NCI-H146 treated with DMSO at 0.1 percent for 48 hours (cell line): Measurements from ENCODE around the gene RPRD2.
"Not testable (repeated sequence)": the region's sequence is repeated elsewhere in the genome, so short reads cannot be mapped to it uniquely, and the experiment has no call there.

Experiments used
- DNase-seq: peaks from one replicate; lab custom pipeline; 2025; ENCODE audit not compliant: unreplicated experiment; lab: John Stamatoyannopoulos, UW

The RPRD2 gene

DNA sequence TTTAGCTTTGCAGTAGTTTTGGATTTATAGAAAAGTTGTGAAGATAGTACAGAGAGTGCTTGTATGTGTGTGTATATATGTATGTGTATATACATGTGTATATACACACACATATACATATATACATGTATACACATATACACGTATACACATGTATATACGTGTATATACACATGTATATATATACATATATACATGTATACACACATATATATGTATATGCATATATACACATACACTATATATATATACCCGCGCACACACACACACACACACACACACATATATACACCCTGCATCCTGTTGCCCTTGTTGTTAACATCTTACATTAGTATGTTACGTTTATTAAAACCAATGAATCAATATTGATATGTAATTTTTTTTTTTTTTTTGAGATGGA lies 24.3 kb downstream of the RPRD2 start:
- no peak for DNase-seq

GRCh38 chr1:150389650-150390049 lies 25.7 kb downstream of the RPRD2 start:
- DNase-seq, result no peak

- DNase-seq, result no peak
These were observed 28.7 kb downstream of the RPRD2 start for GRCh38 chr1:150392627-150393026.

GRCh38 chr1:150395115-150395514 lies 31.2 kb downstream of the RPRD2 start:
- DNase-seq, result not testable (repeated sequence)

DNA sequence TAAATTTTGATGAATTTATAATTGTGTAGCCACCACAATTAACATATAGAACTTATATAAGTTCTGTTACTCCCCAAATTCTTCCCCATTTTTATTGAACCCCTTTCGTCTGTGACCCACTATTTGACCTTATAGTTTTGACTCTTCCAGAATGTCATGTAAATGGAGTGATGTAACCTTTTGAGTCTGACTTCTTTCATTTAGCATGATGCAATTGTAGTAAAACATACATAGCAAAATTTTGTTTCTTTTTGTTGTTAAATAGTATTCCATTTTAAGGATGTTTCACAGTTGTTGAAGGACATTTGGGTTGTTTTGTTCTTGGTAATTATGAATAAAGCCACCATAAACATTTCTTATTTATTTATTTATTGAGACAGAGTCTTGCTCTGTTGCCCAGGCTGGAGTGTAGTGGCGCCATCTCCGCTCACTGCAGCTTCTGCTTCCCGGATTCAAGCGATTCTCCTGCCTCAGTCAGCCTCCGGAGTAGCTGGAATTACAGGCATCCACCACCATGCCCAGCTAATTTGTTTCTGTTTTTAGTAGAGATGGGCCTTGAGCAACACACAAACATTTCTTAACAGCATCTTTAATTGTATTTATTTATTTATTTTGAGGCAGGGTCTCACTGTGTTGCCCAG lies 33.6 kb downstream of the RPRD2 start:
- DNase-seq, result no peak

DNA sequence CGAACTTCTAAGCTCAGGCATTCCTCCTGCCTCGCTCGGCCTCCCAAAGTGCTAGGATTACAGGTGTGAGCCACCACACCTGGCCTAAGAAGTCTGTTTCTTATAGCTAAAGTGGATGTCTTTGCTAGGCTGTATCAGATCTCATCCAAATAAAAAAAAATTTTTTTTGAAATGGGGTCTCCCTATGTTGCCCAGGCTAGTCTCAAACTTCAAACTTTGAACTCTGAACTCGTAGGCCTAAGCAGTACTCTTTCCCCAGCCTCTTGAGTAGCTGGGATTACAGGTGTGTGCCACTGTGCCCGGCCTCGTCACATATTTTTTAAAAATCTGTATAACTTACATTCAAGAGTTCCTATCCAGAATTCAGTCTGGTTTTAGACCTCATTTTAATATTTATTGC lies 40.5 kb downstream of the RPRD2 start:
- no peak for DNase-seq

- no peak for DNase-seq
These were observed 41.7 kb downstream of the RPRD2 start for GRCh38 chr1:150405660-150406059.

DNA sequence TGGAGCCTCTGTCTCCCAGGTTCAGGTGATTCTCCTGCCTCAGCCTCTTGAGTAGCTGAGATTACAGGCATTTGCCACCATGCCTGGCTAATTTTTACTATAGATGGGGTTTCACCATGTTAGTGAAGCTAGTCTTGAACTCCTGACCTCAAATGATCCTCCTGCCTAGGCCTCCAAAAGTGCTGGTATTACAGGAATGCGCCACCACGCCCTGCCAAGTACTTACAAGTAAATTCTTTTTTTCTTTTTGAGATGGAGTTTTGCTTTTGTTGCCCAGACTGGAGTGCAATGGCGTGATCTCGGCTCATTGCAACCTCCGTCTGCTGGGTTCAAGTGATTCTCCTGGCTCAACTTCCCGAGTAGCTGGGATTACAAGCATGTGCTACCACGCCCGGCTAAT lies 42.5 kb downstream of the RPRD2 start:
- DNase-seq, result no peak

DNA sequence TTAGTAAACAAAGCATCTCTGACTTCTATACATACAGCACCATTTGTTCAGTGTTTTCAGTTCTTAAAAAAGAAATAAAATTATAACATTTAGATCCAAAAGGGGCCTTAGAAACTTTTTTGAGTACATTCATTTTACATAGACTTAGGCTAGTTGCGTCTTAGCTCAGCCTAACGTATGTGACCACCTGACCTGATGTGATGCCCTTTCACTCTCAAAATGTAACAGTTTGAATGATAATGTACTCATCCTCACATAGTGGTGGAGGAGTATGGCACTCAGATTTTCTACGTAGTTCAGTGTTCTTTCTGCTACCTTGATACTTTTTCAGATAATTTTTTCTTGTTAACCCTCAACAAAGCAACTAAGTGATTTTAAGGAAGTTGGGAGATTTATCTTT lies 43.4 kb downstream of the RPRD2 start:
- DNase-seq, result no peak

- DNase-seq, result no peak
These were observed 44.9 kb downstream of the RPRD2 start for GRCh38 chr1:150408800-150409199.

- no peak for DNase-seq
These were observed 45.8 kb downstream of the RPRD2 start for GRCh38 chr1:150409504-150410362.

GRCh38 chr1:150410582-150411101 lies 46.7 kb downstream of the RPRD2 start:
- no peak for DNase-seq

DNA sequence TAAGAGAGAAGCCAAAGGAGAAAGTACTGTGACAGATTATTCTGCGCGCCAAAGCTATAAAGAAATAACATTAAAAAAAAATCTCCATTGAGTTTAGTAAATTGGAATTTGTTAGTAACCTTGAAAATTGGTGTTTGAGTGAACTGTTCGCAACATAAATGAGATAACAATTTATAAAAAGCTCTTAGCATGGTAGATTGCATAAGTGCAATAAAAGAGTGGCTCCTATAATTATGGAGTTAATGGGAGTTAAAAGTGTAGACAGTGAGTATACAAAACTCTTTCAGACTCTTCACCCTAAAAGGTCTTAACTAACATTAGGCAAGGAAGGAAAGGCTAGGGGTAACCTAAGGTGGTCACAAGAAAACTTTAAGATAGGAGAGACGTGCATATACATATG lies 50.6 kb downstream of the RPRD2 start:
- no peak for DNase-seq

- no peak for DNase-seq
These were observed 51.9 kb downstream of the RPRD2 start for GRCh38 chr1:150415800-150416199.

DNA sequence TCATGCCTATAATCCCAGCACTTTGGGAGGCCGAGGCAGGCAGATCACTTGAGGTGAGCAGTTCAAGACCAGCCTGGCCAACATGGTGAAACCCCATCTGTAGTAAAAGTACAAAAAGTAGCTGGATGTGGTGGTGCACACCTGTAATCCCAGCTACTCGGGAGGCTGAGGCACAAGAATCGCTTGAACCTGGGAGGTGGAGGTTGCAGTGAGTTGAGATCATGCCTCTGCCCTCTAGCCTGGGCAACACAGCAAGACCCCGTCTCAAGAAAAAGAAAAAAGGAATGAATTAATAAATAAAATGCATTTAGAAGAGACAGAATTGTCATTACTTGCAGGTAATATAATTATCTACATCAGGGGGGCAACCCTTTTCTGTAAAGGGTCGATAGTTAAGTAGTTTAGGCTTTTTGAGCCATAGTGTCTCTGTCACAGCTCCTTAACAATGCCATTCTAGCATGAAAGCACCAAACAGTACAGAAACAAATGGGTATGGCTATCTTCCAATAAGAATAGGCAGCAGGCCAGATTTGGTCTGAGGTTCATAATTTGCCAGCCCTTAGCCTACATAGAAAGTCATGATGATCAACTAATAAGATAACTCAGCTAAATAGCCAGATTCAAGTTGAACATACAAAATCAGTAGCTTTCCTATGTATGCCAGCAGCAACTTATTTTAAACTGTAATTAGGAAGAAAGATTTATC lies 56.8 kb downstream of the RPRD2 start:
- no peak for DNase-seq

GRCh38 chr1:150422541-150422940 lies 58.6 kb downstream of the RPRD2 start:
- DNase-seq, result no peak

DNA sequence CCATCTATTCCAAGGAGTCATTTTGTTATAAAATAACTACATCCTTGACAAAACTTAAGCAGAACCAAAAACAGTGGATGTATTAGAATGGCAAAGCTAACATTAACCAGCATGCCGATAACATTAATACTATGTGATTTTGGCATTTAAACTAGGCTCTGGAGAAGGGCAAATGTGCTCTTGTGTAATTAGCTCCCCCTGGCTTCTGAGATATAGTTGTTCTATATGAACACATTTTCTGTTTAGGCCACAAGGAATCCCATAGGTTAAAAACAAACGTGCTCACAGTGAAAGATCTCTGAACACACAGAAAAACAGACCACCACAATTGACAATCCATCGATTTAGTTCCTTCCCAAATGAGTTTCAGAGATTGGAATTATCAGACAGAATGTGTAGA lies 65.9 kb downstream of the RPRD2 start:
- no peak for DNase-seq

DNA sequence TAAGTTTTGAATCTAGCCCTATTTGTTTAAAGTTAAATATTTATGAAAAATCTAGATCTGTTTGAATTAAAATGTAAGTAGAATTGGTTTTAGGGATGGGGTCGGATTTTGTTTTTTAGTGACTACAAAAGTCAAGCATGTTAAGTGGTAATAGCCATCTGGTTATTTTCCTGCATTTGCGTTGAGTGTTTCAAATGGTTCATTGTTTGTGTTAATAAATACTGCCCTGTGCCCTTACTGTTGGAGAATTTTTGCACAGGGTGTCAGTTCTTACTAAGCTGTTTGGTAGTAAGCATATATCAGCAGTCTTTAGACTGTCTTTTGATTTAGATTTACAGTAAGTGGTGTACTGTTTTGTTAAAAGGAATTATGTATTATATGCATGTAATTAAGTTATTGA lies 77.2 kb downstream of the RPRD2 start:
- DNase-seq, result no peak

DNA sequence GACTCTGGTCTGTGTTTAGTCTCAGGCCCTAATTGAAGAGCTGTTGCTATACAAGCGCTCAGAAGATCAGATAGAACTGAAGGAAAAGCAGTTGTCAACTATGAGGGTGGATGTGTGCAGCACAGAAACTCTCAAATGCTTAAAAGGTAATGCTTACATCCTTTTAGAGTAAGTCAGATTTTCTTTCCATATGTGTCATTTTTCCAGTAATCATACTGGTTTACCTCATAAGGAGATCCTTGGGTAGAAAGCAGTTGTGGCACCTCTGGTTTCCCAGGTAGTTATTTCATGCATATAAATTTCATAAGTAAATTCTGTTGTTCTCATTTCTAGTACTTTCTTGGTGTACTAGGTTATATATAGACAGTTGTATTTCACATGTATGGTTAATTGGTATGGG lies 80.3 kb downstream of the RPRD2 start:
- DNase-seq, result no peak

DNA sequence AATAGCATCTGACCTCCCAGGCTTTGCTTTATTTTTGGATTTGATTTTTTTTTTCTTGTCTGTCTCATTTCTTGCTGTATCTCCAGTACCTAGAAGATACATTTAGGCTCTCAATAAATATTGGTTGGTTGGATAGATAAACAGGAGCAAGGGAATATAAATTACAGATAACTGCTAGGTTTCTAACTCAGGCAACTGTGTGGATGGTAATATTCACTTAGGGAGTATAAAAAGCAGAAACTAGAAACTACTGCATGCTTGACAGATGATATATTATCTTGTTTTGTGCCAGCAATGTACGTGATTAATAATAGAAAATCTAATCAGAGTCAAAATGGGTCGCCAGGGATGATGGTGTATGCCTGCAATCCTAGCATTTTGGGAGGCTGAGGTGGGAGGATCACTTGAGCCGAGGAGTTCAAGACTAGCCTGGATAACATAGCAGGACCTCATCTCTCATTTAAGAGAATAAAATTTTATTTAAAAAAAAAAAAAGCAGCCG lies 92.2 kb downstream of the RPRD2 start:
- no peak for DNase-seq

DNA sequence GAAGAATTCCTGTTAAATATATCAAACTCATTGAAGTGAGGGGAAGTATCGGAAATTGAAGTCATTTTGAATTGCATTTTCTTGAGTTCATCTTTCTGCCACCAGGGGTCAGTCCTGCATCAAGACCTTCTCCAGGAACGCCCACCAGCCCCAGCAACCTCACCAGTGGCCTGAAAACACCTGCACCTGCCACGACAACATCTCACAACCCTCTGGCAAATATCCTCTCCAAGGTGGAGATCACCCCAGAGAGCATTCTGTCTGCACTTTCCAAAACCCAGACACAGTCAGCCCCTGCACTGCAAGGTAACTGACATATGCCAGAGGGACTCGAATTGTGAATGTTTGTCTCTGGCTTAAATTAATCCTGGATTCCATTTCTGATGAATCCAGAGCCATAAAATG lies 100.5 kb downstream of the RPRD2 start:
- DNase-seq, result peak; percentile 32

GRCh38 chr1:150466964-150467363 lies 103.0 kb downstream of the RPRD2 start:
- no peak for DNase-seq
